H1 (cell line): ENCODE results near the gene CTAGE4.
"Not testable (repeated sequence)": the region's sequence is repeated elsewhere in the genome, so short reads cannot be mapped to it uniquely, and the experiment has no call there.

Experiments
- POLR2A ChIP-seq, 2 experiments: IDR thresholded peaks; 1 replicate in 1 of 2; 2 replicates in 1 of 2; pipeline ENCODE4 v1.6.1; 2011; ENCODE audit warnings: low read depth in 2 of 2, low read length in 2 of 2, mild to moderate bottlenecking in 2 of 2; ENCODE audit errors: control extremely low read depth in 1 of 2
- POLR2AphosphoS5 ChIP-seq: IDR thresholded peaks from 2 replicates; pipeline ENCODE4 v1.6.1; 2011; ENCODE audit warnings: low read depth, low read length
- TF ChIP-seq, protein P1 (sequence below), 3 experiments: IDR thresholded peaks; 1 replicate in 2 of 3; 2 replicates in 1 of 3; pipeline versions ENCODE4 v1.5.1 to v1.6.1; 2011; ENCODE audit warnings: low read length in 3 of 3, mild to moderate bottlenecking in 3 of 3, inconsistent platforms in 2 of 3, low read depth in 1 of 3, moderate library complexity in 1 of 3; ENCODE audit not compliant: insufficient read depth in 1 of 3; ENCODE audit errors: control extremely low read depth in 1 of 3

DNA sequence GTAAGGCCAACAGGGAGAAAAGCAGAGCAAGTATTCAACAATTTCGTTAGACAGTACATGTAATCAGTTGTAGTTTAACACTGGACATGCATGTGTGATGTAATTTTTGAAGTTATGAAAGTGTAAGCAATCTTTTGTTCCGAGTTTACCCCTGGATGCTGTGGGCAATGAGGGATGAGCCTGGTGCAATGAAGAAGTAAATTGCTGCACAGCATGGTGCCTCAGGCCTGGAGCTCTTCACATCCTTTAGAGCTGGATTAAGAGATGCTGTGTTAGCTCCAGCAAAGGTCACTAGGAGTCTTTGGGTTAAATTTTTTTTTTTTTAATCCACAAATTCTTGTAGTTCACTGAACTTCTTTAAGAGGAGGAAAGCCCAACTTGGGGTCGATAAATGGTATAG, 19.8 kb downstream of the CTAGE4 start:
- TF ChIP-seq, protein P1, sequence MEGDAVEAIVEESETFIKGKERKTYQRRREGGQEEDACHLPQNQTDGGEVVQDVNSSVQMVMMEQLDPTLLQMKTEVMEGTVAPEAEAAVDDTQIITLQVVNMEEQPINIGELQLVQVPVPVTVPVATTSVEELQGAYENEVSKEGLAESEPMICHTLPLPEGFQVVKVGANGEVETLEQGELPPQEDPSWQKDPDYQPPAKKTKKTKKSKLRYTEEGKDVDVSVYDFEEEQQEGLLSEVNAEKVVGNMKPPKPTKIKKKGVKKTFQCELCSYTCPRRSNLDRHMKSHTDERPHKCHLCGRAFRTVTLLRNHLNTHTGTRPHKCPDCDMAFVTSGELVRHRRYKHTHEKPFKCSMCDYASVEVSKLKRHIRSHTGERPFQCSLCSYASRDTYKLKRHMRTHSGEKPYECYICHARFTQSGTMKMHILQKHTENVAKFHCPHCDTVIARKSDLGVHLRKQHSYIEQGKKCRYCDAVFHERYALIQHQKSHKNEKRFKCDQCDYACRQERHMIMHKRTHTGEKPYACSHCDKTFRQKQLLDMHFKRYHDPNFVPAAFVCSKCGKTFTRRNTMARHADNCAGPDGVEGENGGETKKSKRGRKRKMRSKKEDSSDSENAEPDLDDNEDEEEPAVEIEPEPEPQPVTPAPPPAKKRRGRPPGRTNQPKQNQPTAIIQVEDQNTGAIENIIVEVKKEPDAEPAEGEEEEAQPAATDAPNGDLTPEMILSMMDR (IDR thresholded peaks at IDR 0.05; ENCODE audit: control extremely low read depth in 1 of 3, insufficient read depth in 1 of 3, low read depth in 1 of 3, low read length in 3 of 3) = not testable (repeated sequence)
- not testable (repeated sequence) for TF ChIP-seq POLR2A (IDR thresholded peaks at IDR 0.05; ENCODE audit: control extremely low read depth in 1 of 2, low read depth in 2 of 2, low read length in 2 of 2); POLR2AphosphoS5
